K562 (cell line): ENCODE measurements around the gene RCC1. TPM values are rescaled to one million over a fixed set of nuclear protein-coding genes. Genes with fewer than 3 reads are reported as not detected.
A peak's percentile ranks its signal among the peaks of the same experiment; 100 is the strongest.

Experiments used
- ATF1 ChIP-seq, 2 experiments: fragments of 450-650 bp in 1 of 2; IDR thresholded peaks; 2 replicates each; pipeline ENCODE4 v1.6.1; 2016; ENCODE audit warnings: missing compliant biosample characterization in 1 of 2, missing genetic modification characterization in 1 of 2
- KDM4B ChIP-seq, 2 experiments: fragments of 450-650 bp in 1 of 2; sonication (generic) in 1 of 2; IDR thresholded peaks; 2 replicates each; pipeline ENCODE4 v1.6.1; 2016 to 2017; ENCODE audit warnings: borderline replicate concordance in 2 of 2, antibody characterized with exemption in 1 of 2, low read depth in 1 of 2, mild to moderate bottlenecking in 1 of 2
- KLF6 ChIP-seq: fragments of 250-450 bp; sonication (Bioruptor Pico); IDR thresholded peaks from 2 replicates; pipeline ENCODE4 v1.4.0; 2020; ENCODE audit warnings: mild to moderate bottlenecking, moderate library complexity, borderline replicate concordance
- LARP7 ChIP-seq: fragments of 450-650 bp; IDR thresholded peaks from 2 replicates; pipeline ENCODE4 v1.6.1; 2016
- LCOR ChIP-seq: sonication (generic); formaldehyde crosslinking; IDR thresholded peaks from 2 replicates; pipeline ENCODE4 v1.8.0; 2022; ENCODE audit warnings: mild to moderate bottlenecking, missing genetic modification reagents
- MCM5 ChIP-seq: fragments of 450-650 bp; IDR thresholded peaks from 2 replicates; pipeline ENCODE4 v1.6.1; 2016; ENCODE audit warnings: low read depth
- MIER1 ChIP-seq: fragments of 450-650 bp; IDR thresholded peaks from 2 replicates; pipeline ENCODE4 v1.6.1; 2016; ENCODE audit warnings: antibody characterized with exemption, mild to moderate bottlenecking, low read depth
- NUFIP1 ChIP-seq: fragments of 450-650 bp; IDR thresholded peaks from 2 replicates; pipeline ENCODE4 v1.6.1; 2018; ENCODE audit not compliant: partially characterized antibody
- OTX1 ChIP-seq: fragments of 450-650 bp; formaldehyde crosslinking; IDR thresholded peaks from 2 replicates; pipeline ENCODE4 v1.4.0; 2022; ENCODE audit warnings: mild to moderate bottlenecking
- PHB ChIP-seq: fragments of 250-450 bp; sonication (Bioruptor Pico); IDR thresholded peaks from 2 replicates; pipeline ENCODE4 v1.5.0; 2021
- PHF21A ChIP-seq: fragments of 450-650 bp; IDR thresholded peaks from 2 replicates; pipeline ENCODE4 v1.6.1; 2017; ENCODE audit warnings: low read depth, borderline replicate concordance
- RBM39 ChIP-seq: fragments of 200-400 bp; formaldehyde crosslinking; optimal IDR thresholded peaks from 2 replicates; pipeline ENCODE3; 2018; ENCODE audit warnings: low read depth, low read length
- SIN3B ChIP-seq: fragments of 450-650 bp; IDR thresholded peaks from 2 replicates; pipeline ENCODE4 v1.6.1; 2017; ENCODE audit warnings: low read depth, mild to moderate bottlenecking, moderate library complexity
- SMARCB1 ChIP-seq: IDR thresholded peaks from 2 replicates; pipeline ENCODE4 v1.6.1; 2011; ENCODE audit warnings: improper control_type of control experiment, low read depth; ENCODE audit not compliant: insufficient read length
- SMC3 ChIP-seq: conservative IDR thresholded peaks from 2 replicates; pipeline ENCODE4 v1.6.1; 2011; ENCODE audit warnings: low read depth, low read length, improper control_type of control experiment; ENCODE audit not compliant: insufficient read depth
- SP1 ChIP-seq: sonication (generic); formaldehyde crosslinking; IDR thresholded peaks from 2 replicates; pipeline ENCODE4 v1.8.1; 2022; ENCODE audit warnings: mild to moderate bottlenecking, missing genetic modification reagents
- STAT5A ChIP-seq: IDR thresholded peaks from 2 replicates; pipeline ENCODE4 v1.6.1; 2012; ENCODE audit warnings: low read length, inconsistent platforms, borderline replicate concordance
- THAP12 ChIP-seq: fragments of 250-450 bp; sonication (Bioruptor Pico); IDR thresholded peaks from 2 replicates; pipeline ENCODE4 v1.9.0; 2021; ENCODE audit warnings: mild to moderate bottlenecking, inconsistent platforms
- ZNF57 ChIP-seq: fragments of 450-650 bp; formaldehyde crosslinking; IDR thresholded peaks from 2 replicates; pipeline ENCODE4 v1.4.0; 2020; ENCODE audit warnings: mild to moderate bottlenecking, moderate library complexity
- ZNF583 ChIP-seq: fragments of 250-450 bp; sonication (Bioruptor Pico); IDR thresholded peaks from 2 replicates; pipeline ENCODE4 v1.4.0; 2020
- ZNF764 ChIP-seq: fragments of 250-450 bp; sonication (Bioruptor Pico); IDR thresholded peaks from 2 replicates; pipeline ENCODE4 v1.4.0; 2020; ENCODE audit warnings: low read depth, mild to moderate bottlenecking, moderate library complexity
- ZSCAN29 ChIP-seq: fragments of 450-650 bp; IDR thresholded peaks from 2 replicates; pipeline ENCODE4 v1.6.1; 2017
- polyA plus RNA-seq, 8 experiments: library from polyadenylated mRNA; depleted of rRNA in 4 of 8; stranded (reverse) in 5 of 8; unstranded in 3 of 8; fragments of >200 nt; fragmentation: Nextera tagmentation in 2 of 8; fragmentation: Illumina TruSeq in 1 of 8; extraction: Ambion mirVana in 2 of 8; extraction: Trizol in 1 of 8; gene quantifications; 2 replicates each; pipeline versions ENCODE4 v1.2.1 to v1.2.3, GENCODE V29; 2011 to 2014; ENCODE audit warnings: inconsistent platforms in 1 of 8, missing spikeins in 1 of 8
- total RNA-seq, 7 experiments: library from RNA; depleted of rRNA in 6 of 7; stranded (reverse); fragments of >200 nt in 6 of 7; fragmentation: Illumina TruSeq in 2 of 7; extraction: Trizol in 2 of 7; gene quantifications; 2 replicates each; pipeline versions ENCODE4 v1.2.1 to v1.2.3, GENCODE V29; 2011 to 2021; ENCODE audit warnings: low replicate concordance in 1 of 7
- TF ChIP-seq, protein P1 (sequence below): sonication (generic); formaldehyde crosslinking; IDR thresholded peaks from 2 replicates; pipeline ENCODE4 v1.8.0; 2022; ENCODE audit warnings: mild to moderate bottlenecking, missing genetic modification reagents
- TF ChIP-seq, protein P2 (sequence below): fragments of 250-450 bp; sonication (Bioruptor Pico); IDR thresholded peaks from 2 replicates; pipeline ENCODE4 v1.5.0; 2022; ENCODE audit warnings: mild to moderate bottlenecking

Gene RCC1
- total and polyA plus RNA-seq, 9 of the 15 experiments (the other 6 are each of a cell fraction or from before 2014, with no cell fraction given) = 16.4 to 202 (median 107) TPM

DNA sequence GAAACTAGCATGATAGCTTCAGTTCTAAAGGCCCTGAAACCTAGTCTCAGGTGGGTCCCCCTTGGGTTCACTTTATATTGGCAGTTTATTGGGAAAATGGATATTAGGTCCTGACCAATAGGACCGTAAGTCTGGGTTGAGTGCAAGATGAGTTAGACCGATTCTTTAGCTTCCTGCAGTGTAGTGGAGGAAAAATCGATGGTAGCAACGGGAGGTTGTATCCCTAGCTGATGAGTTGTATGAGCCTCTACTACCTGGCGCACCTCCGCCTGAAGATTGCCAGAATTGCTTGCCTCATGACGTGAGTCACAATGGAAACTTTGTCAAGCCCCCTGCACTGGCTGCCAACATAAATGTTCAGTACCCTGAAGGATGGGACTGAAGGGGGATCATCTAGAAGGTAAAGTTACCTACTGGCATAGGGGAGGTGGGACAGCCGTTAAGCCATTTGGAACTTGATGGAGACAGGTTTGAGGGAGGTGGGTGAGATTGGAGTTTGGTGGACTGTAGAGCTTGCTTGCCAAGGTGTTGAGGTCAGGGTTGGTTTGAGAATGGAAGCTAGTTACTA is 3.9 kb downstream of the RCC1 start (continued):
- TF ChIP-seq MIER1 (peak; percentile 72), PHF21A (peak; percentile 47; the same call in 1 of the 2 replicates), LARP7 (peak; percentile 66; the same call in 1 of the 2 replicates), SIN3B (0 out of 2 replicates have a peak, but pooled peaks have one; percentile 25), SP1 (CRISPR knock-in tag) (no peak; the same call in none of the 2 replicates), SMC3 (0 out of 2 replicates have a peak, but pooled peaks have one; percentile 24), RBM39 (peak; percentile 75), STAT5A (peak; percentile 7; the same call in 1 of the 2 replicates), ZNF764 (CRISPR knock-in tag) (peak; percentile 23; the same call in 1 of the 2 replicates), ZNF583 (no peak), PHB (CRISPR knock-in tag) (peak; percentile 96), ATF1 (CRISPR knock-in tag; IDR thresholded peaks at IDR 0.05) (no peak), ATF1 (tag; IDR thresholded peaks at IDR 0.05) (peak; percentile 8; the same call in 1 of the 2 replicates), KLF6 (CRISPR knock-in tag) (no peak), KDM4B (IDR thresholded peaks at IDR 0.05; ENCODE audit: borderline replicate concordance in 2 of 2, low read depth in 1 of 2) (0 out of 4 replicates have a peak, but pooled peaks of 1 of the 2 experiments have one; percentile 82), OTX1 (CRISPR knock-in tag) (peak; percentile 99), THAP12 (CRISPR knock-in tag) (no peak; the same call in 1 of the 2 replicates), SMARCB1 (no peak), NUFIP1 (no peak), LCOR (CRISPR knock-in tag) (0 out of 2 replicates have a peak, but pooled peaks have one; percentile 18), MCM5 (no peak), ZNF57 (CRISPR knock-in tag) (no peak; the same call in 1 of the 2 replicates), ZSCAN29 (no peak; the same call in 1 of the 2 replicates)
- TF ChIP-seq, protein P1, sequence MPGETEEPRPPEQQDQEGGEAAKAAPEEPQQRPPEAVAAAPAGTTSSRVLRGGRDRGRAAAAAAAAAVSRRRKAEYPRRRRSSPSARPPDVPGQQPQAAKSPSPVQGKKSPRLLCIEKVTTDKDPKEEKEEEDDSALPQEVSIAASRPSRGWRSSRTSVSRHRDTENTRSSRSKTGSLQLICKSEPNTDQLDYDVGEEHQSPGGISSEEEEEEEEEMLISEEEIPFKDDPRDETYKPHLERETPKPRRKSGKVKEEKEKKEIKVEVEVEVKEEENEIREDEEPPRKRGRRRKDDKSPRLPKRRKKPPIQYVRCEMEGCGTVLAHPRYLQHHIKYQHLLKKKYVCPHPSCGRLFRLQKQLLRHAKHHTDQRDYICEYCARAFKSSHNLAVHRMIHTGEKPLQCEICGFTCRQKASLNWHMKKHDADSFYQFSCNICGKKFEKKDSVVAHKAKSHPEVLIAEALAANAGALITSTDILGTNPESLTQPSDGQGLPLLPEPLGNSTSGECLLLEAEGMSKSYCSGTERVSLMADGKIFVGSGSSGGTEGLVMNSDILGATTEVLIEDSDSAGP (CRISPR knock-in tag) = no peak
- TF ChIP-seq, protein P2, sequence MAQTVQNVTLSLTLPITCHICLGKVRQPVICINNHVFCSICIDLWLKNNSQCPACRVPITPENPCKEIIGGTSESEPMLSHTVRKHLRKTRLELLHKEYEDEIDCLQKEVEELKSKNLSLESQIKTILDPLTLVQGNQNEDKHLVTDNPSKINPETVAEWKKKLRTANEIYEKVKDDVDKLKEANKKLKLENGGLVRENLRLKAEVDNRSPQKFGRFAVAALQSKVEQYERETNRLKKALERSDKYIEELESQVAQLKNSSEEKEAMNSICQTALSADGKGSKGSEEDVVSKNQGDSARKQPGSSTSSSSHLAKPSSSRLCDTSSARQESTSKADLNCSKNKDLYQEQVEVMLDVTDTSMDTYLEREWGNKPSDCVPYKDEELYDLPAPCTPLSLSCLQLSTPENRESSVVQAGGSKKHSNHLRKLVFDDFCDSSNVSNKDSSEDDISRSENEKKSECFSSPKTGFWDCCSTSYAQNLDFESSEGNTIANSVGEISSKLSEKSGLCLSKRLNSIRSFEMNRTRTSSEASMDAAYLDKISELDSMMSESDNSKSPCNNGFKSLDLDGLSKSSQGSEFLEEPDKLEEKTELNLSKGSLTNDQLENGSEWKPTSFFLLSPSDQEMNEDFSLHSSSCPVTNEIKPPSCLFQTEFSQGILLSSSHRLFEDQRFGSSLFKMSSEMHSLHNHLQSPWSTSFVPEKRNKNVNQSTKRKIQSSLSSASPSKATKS = 0 out of 2 replicates have a peak, but pooled peaks have one; percentile 59
